Measurements from ENCODE around the gene MAST3. TPM values are rescaled to one million over a fixed set of nuclear protein-coding genes. Genes with fewer than 3 reads are reported as not detected.

The MAST3 gene
- polyA plus RNA-seq, 1 experiment = 2.8 TPM

GRCh38 chr19:18183529-18183928, 86.0 kb downstream of the MAST3 start:
- CTCF ChIA-PET = interaction anchor here (0.9 to 5.1 kb wide), 4 partner anchors 12 to 145 kb away, joined by 3 to 19 read pairs (median 5); no protein-coding TSS in a partner anchor
- POLR2A ChIA-PET = no interaction called here
- TF ChIP-seq, protein P1, sequence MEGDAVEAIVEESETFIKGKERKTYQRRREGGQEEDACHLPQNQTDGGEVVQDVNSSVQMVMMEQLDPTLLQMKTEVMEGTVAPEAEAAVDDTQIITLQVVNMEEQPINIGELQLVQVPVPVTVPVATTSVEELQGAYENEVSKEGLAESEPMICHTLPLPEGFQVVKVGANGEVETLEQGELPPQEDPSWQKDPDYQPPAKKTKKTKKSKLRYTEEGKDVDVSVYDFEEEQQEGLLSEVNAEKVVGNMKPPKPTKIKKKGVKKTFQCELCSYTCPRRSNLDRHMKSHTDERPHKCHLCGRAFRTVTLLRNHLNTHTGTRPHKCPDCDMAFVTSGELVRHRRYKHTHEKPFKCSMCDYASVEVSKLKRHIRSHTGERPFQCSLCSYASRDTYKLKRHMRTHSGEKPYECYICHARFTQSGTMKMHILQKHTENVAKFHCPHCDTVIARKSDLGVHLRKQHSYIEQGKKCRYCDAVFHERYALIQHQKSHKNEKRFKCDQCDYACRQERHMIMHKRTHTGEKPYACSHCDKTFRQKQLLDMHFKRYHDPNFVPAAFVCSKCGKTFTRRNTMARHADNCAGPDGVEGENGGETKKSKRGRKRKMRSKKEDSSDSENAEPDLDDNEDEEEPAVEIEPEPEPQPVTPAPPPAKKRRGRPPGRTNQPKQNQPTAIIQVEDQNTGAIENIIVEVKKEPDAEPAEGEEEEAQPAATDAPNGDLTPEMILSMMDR (IDR thresholded peaks at IDR 0.05; ENCODE audit: insufficient read depth, low read depth, low read length) = no peak
- no peak for DNase-seq (ENCODE audit: low read depth)
- H3K36me3 ChIP-seq (ENCODE audit: control insufficient read depth, insufficient read depth, low read length) = no peaks in the 10 kb centered on the region
- H3K4me3 ChIP-seq (ENCODE audit: low read depth, low read length) = no peak overlapping the region
- H3K27me3 ChIP-seq (ENCODE audit: control insufficient read depth, insufficient read depth, low read length) = no peaks in the 10 kb centered on the region

DNA sequence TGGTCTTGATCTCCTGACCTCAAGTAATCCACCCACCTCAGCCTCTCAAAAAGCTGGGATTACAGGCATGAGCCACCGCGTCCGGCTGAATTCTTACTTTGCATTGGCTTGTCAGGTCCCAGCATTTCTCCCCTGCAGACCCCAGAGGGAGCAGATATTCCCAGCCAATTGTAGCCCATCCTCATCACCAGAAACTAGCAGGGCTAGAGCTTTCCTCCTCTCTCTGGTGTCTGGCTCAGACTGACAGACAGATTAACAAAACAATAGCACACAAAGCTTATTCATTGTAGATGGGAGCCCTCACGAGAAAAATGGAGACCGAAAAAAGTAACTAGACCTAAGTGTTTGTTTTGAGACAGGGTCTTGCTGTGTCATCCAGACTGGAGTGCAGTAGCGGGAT, 88.0 kb downstream of the MAST3 start:
- TF ChIP-seq, protein P1 (IDR thresholded peaks at IDR 0.05; ENCODE audit: insufficient read depth, low read depth, low read length) = no peak
- POLR2A ChIA-PET = no interaction called here
- H3K4me3 ChIP-seq (ENCODE audit: low read depth, low read length) = no peak overlapping the region

DNA sequence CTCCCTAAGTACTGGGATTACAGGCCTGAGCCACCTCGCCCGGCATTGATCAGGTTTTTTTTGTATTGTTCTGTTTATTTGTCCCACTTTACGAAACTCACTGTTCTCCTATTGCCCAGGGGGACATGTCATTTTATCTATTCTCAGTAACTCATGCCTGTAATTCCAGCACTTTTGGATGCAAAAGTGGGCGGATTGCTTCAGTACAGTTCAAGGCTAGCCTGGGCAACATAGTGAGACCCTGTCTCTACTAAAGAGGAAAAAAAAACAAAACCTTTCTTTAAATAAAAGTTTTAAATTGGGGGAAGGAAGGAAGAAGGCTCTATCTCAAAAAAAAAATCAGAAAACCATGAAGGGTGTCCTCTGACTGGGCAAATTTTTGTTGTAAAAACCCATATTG, 92.7 kb downstream of the MAST3 start:
- no peaks in the 10 kb centered on the region for H3K27me3 ChIP-seq (ENCODE audit: control insufficient read depth, insufficient read depth, low read length)
- TF ChIP-seq, protein P1 (IDR thresholded peaks at IDR 0.05; ENCODE audit: insufficient read depth, low read depth, low read length) = no peak
- H3K36me3 ChIP-seq (ENCODE audit: control insufficient read depth, insufficient read depth, low read length) = no peaks in the 10 kb centered on the region
- DNase-seq (ENCODE audit: low read depth) = no peak
- H3K4me3 ChIP-seq (ENCODE audit: low read depth, low read length) = no peak overlapping the region
- POLR2A ChIA-PET = no interaction called here
- CTCF ChIA-PET = interaction anchor here (0.8 to 1.0 kb wide), 2 partner anchors 13 to 62 kb away, joined by 4 read pairs; no protein-coding TSS in a partner anchor

More for the DNA sequence above, 88.0 kb downstream of the MAST3 start:
- DNase-seq (ENCODE audit: low read depth) = no peak
- CTCF ChIA-PET = interaction anchor here (0.8 to 3.3 kb wide), 5 partner anchors 17 to 230 kb away, joined by 3 to 21 read pairs (median 7); partner anchors contain the start of gene PIK3R2
- H3K36me3 ChIP-seq (ENCODE audit: control insufficient read depth, insufficient read depth, low read length) = no peaks in the 10 kb centered on the region
- H3K27me3 ChIP-seq (ENCODE audit: control insufficient read depth, insufficient read depth, low read length) = no peaks in the 10 kb centered on the region

DNA sequence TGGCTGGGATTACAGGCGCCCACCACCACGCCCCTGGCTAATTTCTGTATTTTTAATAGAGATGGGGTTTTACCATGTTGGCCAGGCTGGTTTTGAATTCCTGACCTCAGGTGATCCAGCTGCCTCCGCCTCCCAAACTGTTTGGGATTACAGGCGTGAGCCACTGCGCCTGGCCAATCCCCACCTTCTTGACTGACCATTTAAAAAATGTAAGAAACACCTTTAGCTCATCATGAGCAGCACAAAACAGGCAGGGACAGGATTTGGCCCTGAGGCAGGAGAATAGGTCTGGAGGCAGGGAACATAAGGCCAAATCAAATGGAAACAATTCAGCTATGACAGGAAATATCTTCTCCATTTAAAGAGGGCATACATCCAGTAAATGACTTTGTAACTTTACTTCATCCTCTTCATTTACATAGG, 94.1 kb downstream of the MAST3 start:
- H3K36me3 ChIP-seq (ENCODE audit: control insufficient read depth, insufficient read depth, low read length) = peaks cover 4% of the 10 kb centered on the region; the same call in 1 of the 2 replicates
- H3K27me3 ChIP-seq (ENCODE audit: control insufficient read depth, insufficient read depth, low read length) = no peaks in the 10 kb centered on the region
- no peak for DNase-seq (ENCODE audit: low read depth)
- TF ChIP-seq, protein P1 (IDR thresholded peaks at IDR 0.05; ENCODE audit: insufficient read depth, low read depth, low read length) = no peak
- POLR2A ChIA-PET = no interaction called here
- CTCF ChIA-PET = interaction anchor here (0.7 to 2.8 kb wide), 14 partner anchors 9 to 137 kb away, joined by 3 to 49 read pairs (median 4); no protein-coding TSS in a partner anchor
- peak overlapping the region; percentile 64 for H3K4me3 ChIP-seq (ENCODE audit: low read depth, low read length)

DNA sequence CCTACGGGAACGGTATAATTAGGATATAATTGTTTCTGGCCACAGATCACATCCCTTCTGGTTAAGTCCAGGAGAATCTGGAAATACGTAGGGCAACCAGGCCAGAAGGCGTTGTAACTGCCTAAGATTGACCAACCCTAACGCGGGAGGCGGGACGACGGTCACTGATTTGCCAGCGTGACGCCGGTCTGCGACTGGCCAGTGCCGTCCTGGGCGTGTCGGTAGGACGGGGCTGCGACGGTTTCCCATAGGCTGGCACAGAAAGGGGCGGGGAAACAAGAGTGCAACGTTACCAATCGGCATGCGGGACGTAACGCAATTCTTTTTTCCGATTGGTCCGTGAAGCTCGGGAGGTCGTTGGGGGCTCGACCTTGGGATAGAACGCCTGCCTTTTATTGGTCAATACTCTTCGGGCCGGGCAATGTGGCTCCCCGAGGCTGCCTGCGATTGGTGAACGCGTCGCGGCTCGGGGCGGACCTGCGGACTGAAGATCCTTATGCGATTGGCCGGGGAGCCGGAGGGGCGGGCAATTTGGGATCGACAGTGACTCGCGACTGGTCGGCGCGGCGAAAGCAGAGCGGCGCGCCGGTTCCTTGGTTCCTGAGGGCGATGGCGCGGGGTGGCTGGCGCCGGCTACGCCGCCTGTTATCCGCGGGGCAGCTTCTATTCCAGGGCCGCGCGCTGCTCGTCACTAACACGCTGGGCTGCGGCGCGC, 95.3 kb downstream of the MAST3 start, which contains the start of gene MPV17L2:
Gene MPV17L2, plus strand, starts transcription at position 546 of the 715 bp plus-strand sequence. Its CDS starts 64 bp downstream, at position 610.
- peak within 1 kb of the TSS; percentile 87 for H3K4me3 ChIP-seq (ENCODE audit: low read depth, low read length)
- peak; percentile 100 for DNase-seq (ENCODE audit: low read depth)
- POLR2A ChIA-PET = interaction anchor here (0.6 kb wide), 2 partner anchors 136 to 257 kb away, joined by 4 read pairs; no protein-coding TSS in a partner anchor
- TF ChIP-seq, protein P1 (IDR thresholded peaks at IDR 0.05; ENCODE audit: insufficient read depth, low read depth, low read length) = no peak
- H3K27me3 ChIP-seq (ENCODE audit: control insufficient read depth, insufficient read depth, low read length) = no peaks in the 10 kb centered on the region
- CTCF ChIA-PET = interaction anchor here (0.6 to 2.8 kb wide), 19 partner anchors 12 to 226 kb away, joined by 3 to 49 read pairs (median 4); no protein-coding TSS in a partner anchor
- peaks cover 8% of the 10 kb centered on the region; the same call in 1 of the 2 replicates for H3K36me3 ChIP-seq (ENCODE audit: control insufficient read depth, insufficient read depth, low read length)
